Mononuclear cell (primary cell): Measurements from ENCODE around the gene VGF. TPM values are rescaled to one million over a fixed set of nuclear protein-coding genes. Genes with fewer than 3 reads are reported as not detected.
"Not testable (repeated sequence)": the region's sequence is repeated elsewhere in the genome, so short reads cannot be mapped to it uniquely, and the experiment has no call there.

Source experiments
- H3K27me3 ChIP-seq: 2 replicates; pipeline ENCODE4 v1.6.0; 2011; ENCODE audit warnings: low read length, control low read depth; ENCODE audit not compliant: insufficient read depth
- H3K4me1 ChIP-seq: 2 replicates; pipeline ENCODE4 v1.5.1; 2011; ENCODE audit warnings: mild to moderate bottlenecking, low read length, control low read depth; ENCODE audit not compliant: insufficient read depth
- H3K4me3 ChIP-seq: 2 replicates; pipeline ENCODE4 v1.5.1; 2011; ENCODE audit warnings: mild to moderate bottlenecking, low read length, moderate library complexity
- H3K9me3 ChIP-seq: 2 replicates; pipeline ENCODE4 v1.5.1; 2011; ENCODE audit warnings: low read depth, mild to moderate bottlenecking, control low read depth, low read length
- total RNA-seq: library from RNA; depleted of rRNA; stranded (reverse); fragments of >200 nt; gene quantifications from one replicate; pipeline ENCODE4 v1.2.3, GENCODE V29; 2012

VGF gene
- total RNA-seq, 1 donor: not detected

DNA sequence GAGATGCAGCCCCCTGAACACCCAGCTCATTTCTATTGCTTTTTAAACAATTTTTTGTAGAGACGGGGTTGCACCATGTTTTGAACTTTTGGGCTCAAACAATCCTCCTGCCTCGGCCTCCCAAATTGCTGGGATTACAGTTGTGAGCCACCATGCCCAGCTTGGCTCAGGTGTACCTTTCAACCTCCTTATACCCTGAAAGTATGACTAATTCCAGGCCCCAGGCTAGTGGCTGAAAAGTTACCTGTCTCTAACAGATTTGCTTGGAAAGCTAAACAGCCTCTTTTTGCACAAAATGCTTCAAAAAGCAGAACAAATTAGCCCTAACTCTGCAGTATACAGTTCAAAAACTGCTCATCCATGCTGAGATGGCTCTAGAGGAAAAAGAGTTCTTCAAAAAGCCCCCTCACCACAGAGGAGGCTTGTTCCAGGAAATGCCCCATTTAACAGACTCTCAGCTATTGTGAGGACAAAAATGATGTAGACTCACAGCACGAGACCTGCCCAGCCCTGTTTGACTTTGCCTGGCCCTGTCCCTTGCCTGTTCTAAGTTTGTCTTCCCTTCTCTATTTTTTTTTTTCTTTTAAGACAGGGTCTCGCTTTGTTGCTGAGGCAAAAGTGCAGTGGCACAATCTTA, 24.5 kb downstream of the VGF start:
- H3K4me1 ChIP-seq: peaks cover 23% of the 10 kb centered on the region
- no peak overlapping the region for H3K4me3 ChIP-seq
- H3K27me3 ChIP-seq: peaks cover under 1% of the 10 kb centered on the region
- H3K9me3 ChIP-seq: no peaks in the 10 kb centered on the region

DNA sequence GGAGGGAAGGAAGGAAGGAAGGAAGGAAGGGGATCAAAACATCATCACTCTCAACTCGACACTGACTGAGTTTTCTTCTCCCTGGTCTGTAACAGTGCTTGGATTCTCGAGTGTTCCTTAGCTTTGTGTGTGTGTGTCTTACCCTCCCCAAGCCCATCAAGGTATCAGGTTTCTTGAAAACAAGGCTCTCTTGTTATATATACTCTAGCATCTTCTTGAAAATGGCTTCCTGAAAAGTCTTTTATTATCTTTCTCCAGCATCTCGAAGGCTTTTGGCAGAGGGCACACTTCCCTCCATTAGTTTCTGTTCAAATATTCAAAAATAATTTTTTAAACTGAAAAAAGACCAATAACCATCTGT, 25.1 kb downstream of the VGF start:
- H3K9me3 ChIP-seq: no peaks in the 10 kb centered on the region
- H3K4me3 ChIP-seq: no peak overlapping the region
- H3K4me1 ChIP-seq: peaks cover 23% of the 10 kb centered on the region
- no peaks in the 10 kb centered on the region for H3K27me3 ChIP-seq

DNA sequence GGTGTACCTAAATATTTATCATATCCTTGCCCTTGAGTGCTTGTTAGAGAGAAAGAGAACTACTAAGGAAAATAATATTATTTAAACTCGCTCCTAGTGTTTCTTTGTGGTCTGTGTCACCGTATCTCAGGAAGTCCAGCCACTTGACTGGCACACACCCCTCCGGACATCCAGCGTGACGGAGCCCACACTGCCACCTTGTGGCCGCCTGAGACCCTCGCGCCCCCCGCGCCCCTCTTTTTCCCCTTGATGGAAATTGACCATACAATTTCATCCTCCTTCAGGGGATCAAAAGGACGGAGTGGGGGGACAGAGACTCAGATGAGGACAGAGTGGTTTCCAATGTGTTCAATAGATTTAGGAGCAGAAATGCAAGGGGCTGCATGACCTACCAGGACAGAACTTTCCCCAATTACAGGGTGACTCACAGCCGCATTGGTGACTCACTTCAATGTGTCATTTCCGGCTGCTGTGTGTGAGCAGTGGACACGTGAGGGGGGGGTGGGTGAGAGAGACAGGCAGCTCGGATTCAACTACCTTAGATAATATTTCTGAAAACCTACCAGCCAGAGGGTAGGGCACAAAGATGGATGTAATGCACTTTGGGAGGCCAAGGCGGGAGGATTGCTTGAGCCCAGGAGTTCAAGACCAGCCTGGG, 27.0 kb downstream of the VGF start:
- no peak overlapping the region for H3K4me3 ChIP-seq
- H3K27me3 ChIP-seq: no peaks in the 10 kb centered on the region
- no peaks in the 10 kb centered on the region for H3K9me3 ChIP-seq
- H3K4me1 ChIP-seq: peaks cover 27% of the 10 kb centered on the region

DNA sequence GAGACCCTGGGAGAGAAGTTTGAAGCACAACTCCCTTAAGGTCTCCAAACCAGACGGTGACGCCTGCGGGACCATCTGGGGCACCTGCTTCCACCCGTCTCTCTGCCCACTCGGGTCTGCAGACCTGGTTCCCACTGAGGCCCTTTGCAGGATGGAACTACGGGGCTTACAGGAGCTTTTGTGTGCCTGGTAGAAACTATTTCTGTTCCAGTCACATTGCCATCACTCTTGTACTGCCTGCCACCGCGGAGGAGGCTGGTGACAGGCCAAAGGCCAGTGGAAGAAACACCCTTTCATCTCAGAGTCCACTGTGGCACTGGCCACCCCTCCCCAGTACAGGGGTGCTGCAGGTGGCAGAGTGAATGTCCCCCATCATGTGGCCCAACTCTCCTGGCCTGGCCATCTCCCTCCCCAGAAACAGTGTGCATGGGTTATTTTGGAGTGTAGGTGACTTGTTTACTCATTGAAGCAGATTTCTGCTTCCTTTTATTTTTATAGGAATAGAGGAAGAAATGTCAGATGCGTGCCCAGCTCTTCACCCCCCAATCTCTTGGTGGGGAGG, 27.6 kb downstream of the VGF start:
- Histone ChIP-seq H3K9me3 (no peaks in the 10 kb centered on the region), H3K4me3 (no peak overlapping the region), H3K4me1 (peaks cover 27% of the 10 kb centered on the region)

DNA sequence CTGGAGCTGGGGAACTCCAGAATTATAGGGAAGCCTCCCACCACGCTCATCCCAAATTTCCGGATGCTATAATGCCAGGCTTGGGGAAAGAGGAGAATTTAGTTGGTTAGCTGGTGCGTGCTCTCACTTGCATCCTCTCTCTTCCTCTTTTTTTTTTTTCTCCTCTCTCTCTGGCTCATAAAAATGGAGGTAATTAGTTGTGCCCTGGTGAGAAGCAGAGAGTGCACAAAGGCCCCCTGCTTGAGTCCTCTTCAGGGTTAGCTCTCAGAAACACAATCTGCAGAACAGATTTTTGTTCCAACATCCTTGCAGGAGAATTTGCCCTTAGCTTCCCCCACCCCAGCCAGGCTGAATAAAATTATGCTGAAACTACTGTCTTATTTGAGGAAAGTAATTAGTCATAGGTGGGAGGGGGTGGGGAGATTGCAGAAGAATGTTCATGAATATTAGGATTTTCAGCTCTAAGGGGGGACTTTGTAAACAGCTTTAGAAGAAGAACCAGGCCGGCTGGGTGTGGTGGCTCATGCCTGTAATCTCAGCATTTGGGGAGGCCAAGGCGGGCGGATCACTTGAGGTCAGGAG, 30.9 kb downstream of the VGF start:
- no peak overlapping the region for H3K4me3 ChIP-seq
- no peaks in the 10 kb centered on the region for H3K27me3 ChIP-seq
- peaks cover 27% of the 10 kb centered on the region for H3K4me1 ChIP-seq
- no peaks in the 10 kb centered on the region for H3K9me3 ChIP-seq

More for the DNA sequence above, 27.6 kb downstream of the VGF start:
- H3K27me3 ChIP-seq: no peaks in the 10 kb centered on the region

DNA sequence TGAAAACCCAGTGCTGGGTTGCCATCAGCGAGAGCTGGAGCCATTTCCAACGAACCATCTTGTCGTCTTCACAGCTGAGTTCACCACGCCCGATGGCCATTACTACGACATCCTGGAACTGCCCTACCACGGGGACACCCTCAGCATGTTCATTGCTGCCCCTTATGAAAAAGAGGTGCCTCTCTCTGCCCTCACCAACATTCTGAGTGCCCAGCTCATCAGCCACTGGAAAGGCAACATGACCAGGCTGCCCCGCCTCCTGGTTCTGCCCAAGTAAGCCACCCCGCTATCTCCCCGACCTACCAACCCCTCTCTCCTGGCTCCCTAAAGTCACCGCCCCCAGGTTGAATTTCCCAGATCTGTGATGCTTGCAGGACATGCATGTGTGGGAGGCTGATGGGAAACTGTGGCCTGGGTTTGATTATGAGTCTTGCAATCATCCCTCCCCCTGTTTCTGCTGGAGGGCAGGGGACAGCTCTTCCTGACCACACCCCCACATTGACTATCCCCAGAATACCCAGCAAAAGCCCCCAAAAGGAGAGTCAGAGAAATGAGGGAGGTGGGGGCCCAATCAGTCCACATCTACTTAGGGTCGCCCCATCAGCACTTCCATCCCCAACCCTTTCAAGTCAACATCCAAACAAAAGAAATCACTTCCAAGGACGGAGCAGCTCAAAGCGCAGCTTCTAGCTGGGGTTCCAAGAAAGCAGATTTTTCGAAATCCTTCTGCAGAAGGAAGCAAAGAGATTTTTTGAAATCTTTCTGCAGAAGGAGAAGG, 31.6 kb downstream of the VGF start:
- peaks cover 24% of the 10 kb centered on the region for H3K4me1 ChIP-seq
- H3K4me3 ChIP-seq: no peak overlapping the region
- no peaks in the 10 kb centered on the region for H3K27me3 ChIP-seq
- no peaks in the 10 kb centered on the region for H3K9me3 ChIP-seq

DNA sequence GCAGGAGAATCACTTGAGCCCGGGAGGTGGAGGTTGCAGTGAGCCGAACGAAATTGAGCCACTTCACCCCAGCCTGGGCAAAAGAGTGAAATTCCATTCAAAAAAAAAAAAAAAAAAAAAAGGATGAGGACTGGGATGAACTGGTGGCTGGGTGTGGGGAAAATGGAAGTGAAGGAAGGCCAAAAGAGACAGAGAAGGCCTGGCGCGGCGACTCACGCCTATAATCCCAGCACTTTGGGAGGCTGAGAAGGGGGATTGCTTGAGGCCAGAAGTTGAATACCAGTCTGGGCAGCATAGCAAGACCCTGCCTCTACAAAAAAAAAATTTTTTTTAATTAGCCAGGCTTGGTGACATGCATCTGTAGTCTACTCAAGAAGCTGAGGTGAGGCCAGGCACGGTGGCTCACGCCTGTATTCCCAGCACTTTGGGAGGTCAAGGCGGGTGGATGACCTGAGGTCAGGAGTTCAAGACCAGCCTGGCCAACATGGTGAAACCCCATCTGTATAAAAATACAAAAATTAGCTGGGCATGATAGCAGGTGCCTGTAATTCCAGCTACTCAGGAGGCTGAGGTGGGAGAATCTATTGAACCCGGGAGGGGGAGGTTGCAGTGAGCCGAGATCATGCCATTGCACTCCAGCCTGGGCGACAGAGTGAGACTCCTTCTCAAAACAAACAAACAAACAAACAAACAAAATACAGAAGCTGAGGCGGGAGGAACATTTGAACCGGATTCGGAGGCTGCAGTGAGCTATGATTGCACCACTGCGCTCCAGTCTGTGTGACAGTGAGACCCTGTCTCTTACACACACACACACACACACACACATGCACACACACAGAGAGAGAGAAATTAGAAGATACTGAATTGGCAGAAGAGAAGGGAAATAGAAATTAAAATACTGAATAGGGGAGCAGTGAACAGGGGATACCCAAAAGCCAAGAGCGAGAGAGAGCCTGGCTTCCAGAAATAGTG, 32.5 kb downstream of the VGF start:
- H3K27me3 ChIP-seq, H3K9me3 ChIP-seq, H3K4me3 ChIP-seq: not testable (repeated sequence)
- H3K4me1 ChIP-seq: peaks cover 15% of the 10 kb centered on the region

DNA sequence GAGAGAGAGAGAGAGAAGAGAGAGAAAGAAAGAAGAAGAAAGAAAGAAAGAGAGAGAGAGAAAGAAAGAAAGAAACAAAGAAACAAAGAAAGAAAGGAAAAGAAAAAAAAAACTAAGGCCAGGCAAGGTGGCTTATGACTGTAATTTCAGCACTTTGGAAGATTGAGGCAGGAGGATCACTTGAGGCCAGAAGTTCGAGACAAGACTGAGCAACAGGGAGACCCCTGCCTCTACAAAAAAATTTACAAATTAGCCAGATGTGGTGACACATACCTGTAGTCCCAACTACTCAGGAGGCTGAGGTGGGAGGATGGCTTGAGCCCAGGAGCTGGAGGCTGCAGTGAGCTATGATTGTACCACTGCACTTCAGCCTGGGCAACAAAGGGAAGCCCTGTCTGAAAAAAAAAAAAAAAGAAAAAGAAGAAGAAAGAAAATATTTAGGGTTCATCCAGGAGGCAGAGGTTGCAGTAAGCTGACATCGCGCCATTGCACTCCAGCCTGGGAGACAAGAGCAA, 35.7 kb downstream of the VGF start:
- no peaks in the 10 kb centered on the region for H3K9me3 ChIP-seq
- H3K27me3 ChIP-seq: peaks cover 6% of the 10 kb centered on the region
- no peak overlapping the region for H3K4me3 ChIP-seq
- peaks cover 39% of the 10 kb centered on the region for H3K4me1 ChIP-seq

DNA sequence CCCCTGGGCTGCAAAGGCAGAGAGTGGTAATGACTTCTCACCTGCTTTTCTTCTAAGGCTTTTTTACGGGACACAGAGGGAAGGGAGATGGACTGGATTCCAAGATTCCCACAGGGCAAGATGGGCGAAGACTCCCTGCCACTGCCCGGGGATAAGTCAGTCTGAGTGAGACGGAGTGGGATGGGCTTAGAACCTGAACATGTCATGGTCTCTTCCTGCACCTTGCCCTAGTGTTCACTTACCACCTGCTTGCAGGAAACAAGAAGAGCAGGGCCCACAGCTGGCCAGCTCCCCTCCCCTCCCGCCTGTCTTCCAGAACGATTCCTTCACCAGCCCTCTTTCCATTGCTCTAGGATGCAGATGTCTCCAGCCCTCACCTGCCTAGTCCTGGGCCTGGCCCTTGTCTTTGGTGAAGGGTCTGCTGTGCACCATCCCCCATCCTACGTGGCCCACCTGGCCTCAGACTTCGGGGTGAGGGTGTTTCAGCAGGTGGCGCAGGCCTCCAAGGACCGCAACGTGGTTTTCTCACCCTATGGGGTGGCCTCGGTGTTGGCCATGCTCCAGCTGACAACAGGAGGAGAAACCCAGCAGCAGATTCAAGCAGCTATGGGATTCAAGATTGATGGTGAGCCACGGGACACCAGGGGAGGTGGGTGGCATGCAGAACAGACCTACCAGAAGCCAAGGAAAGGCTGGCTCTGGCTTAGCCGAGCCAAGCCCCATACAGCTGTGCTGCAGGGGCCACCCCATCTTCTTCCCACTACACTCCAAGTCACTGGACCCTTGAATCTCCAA, 37.1 kb downstream of the VGF start:
- Histone ChIP-seq H3K9me3 (no peaks in the 10 kb centered on the region), H3K4me1 (peaks cover 37% of the 10 kb centered on the region), H3K27me3 (peaks cover 6% of the 10 kb centered on the region), H3K4me3 (no peak overlapping the region)

DNA sequence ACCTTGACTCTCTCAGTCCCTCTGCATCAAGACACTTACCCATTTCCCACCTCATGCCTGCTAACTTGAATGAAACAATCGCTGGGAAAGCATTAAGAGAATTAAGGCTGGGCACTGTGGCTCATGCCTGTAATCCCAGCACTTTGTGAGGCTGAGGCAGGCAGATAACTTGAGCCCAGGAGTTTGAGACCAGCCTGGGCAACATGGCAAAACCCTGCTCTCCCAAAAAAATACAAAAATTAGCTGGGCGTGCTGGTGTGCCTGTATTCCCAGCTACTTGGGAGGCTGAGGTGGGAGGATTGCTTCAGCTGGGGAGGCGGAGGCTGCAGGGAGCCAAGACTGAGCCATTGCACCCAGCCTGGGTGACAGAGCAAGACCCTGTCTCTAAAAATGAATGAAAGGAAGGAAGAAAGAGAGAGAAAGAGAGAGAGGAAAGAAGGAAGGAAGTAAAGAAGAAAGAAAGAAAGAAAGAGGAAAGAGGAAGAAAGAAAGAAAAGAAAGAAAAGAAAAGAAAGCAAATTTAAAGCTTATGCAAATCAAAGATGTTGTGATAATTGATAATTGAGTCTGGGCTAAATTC, 37.8 kb downstream of the VGF start:
- Histone ChIP-seq H3K9me3 (no peaks in the 10 kb centered on the region), H3K27me3 (peaks cover 6% of the 10 kb centered on the region), H3K4me3 (no peak overlapping the region), H3K4me1 (peaks cover 39% of the 10 kb centered on the region)

DNA sequence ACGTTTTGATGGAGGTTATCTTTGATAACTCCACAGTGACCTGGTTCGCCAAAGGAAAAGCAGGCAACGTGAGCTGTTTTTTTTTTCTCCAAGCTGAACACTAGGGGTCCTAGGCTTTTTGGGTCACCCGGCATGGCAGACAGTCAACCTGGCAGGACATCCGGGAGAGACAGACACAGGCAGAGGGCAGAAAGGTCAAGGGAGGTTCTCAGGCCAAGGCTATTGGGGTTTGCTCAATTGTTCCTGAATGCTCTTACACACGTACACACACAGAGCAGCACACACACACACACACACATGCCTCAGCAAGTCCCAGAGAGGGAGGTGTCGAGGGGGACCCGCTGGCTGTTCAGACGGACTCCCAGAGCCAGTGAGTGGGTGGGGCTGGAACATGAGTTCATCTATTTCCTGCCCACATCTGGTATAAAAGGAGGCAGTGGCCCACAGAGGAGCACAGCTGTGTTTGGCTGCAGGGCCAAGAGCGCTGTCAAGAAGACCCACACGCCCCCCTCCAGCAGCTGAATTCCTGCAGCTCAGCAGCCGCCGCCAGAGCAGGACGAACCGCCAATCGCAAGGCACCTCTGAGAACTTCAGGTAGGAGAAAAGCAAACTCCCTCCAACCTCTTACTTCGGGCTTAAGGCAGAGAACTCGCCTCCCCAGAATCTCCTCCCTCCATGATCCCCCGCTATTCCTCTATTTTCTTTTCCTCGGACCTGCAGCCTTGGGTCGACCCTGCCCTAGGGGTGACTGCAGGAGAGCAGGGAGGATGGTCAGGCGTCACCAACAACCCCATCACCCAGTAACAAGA, 38.5 kb downstream of the VGF start, which contains the start of gene SERPINE1:
Gene SERPINE1 (plus strand): TSS at position 454 of the 809 bp plus-strand sequence. CDS start 1,290 bp downstream, outside the sequence.
- no peaks in the 10 kb centered on the region for H3K9me3 ChIP-seq
- no peak within 1 kb of the TSS for H3K4me3 ChIP-seq
- peaks cover 6% of the 10 kb centered on the region for H3K27me3 ChIP-seq
- H3K4me1 ChIP-seq: peaks cover 44% of the 10 kb centered on the region

DNA sequence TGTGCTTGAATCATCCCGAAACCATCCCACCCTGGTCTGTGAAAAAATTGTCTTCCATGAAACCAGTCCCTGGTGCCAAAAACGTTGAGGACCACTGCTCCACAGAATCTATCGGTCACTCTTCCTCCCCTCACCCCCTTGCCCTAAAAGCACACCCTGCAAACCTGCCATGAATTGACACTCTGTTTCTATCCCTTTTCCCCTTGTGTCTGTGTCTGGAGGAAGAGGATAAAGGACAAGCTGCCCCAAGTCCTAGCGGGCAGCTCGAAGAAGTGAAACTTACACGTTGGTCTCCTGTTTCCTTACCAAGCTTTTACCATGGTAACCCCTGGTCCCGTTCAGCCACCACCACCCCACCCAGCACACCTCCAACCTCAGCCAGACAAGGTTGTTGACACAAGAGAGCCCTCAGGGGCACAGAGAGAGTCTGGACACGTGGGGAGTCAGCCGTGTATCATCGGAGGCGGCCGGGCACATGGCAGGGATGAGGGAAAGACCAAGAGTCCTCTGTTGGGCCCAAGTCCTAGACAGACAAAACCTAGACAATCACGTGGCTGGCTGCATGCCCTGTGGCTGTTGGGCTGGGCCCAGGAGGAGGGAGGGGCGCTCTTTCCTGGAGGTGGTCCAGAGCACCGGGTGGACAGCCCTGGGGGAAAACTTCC, 39.2 kb downstream of the VGF start:
- H3K9me3 ChIP-seq: no peaks in the 10 kb centered on the region
- H3K4me1 ChIP-seq: peaks cover 46% of the 10 kb centered on the region
- H3K4me3 ChIP-seq: no peak overlapping the region
- peaks cover 6% of the 10 kb centered on the region for H3K27me3 ChIP-seq
